Uterus (tissue), 2 donors: ENCODE data around the gene ALX1.
"Not testable (repeated sequence)": the region's sequence is repeated elsewhere in the genome, so short reads cannot be mapped to it uniquely, and the experiment has no call there.

Experiments
- POLR2A ChIP-seq, 2 donors: fragments of 450-650 bp; IDR thresholded peaks; one replicate each; pipeline ENCODE4 v1.6.1; 2016; ENCODE audit warnings: antibody characterized with exemption in 2 of 2, mild to moderate bottlenecking in 1 of 2, moderate library complexity in 1 of 2
- TF ChIP-seq, protein P1 (sequence below), 4 experiments: fragments of 200-600 bp in 2 of 4; fragments of 450-650 bp in 2 of 4; sonication (generic) in 2 of 4; IDR thresholded peaks; one replicate each; pipeline ENCODE4 v1.5.1; 2016 to 2019; ENCODE audit warnings: antibody characterized with exemption in 4 of 4, mild to moderate bottlenecking in 2 of 4, moderate library complexity in 1 of 4

DNA sequence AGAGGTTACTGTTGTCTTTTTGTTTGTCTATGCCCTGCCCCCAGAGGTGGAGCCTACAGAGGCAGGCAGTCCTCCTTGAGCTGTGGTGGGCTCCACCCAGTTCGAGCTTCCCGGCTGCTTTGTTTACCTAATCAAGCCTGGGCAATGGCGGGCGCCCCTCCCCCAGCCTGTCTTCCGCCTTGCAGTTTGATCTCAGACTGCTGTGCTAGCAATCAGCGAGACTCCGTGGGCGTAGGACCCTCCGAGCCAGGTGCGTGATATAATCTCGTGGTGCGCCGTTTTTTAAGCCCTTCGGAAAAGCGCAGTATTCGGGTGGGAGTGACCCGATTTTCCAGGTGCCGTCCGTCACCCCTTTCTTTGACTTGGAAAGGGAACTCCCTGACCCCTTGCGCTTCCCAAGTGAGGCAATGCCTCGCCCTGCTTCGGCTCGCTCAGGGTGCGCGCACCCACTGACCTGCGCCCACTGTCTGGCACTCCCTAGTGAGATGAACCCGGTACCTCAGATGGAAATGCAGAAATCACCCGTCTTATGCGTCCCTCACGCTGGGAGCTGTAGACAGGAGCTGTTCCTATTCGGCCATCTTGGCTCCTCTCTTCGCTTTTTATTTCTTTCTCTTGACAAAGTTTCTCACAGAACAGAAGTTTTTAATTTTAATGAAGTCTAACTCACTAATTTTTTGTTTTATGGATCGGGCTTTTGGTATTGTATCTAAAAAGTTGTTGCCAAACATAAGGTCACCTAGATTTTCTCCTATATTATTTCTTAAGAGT lies 38.0 kb downstream of the ALX1 start:
- TF ChIP-seq, protein P1, sequence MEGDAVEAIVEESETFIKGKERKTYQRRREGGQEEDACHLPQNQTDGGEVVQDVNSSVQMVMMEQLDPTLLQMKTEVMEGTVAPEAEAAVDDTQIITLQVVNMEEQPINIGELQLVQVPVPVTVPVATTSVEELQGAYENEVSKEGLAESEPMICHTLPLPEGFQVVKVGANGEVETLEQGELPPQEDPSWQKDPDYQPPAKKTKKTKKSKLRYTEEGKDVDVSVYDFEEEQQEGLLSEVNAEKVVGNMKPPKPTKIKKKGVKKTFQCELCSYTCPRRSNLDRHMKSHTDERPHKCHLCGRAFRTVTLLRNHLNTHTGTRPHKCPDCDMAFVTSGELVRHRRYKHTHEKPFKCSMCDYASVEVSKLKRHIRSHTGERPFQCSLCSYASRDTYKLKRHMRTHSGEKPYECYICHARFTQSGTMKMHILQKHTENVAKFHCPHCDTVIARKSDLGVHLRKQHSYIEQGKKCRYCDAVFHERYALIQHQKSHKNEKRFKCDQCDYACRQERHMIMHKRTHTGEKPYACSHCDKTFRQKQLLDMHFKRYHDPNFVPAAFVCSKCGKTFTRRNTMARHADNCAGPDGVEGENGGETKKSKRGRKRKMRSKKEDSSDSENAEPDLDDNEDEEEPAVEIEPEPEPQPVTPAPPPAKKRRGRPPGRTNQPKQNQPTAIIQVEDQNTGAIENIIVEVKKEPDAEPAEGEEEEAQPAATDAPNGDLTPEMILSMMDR (IDR thresholded peaks at IDR 0.05): not testable (repeated sequence)
- TF ChIP-seq POLR2A (IDR thresholded peaks at IDR 0.05): not testable (repeated sequence)
